Astrocyte (in vitro differentiated cells and primary cell): ENCODE measurements around the gene RABGAP1L.

Experiments used
- EZH2 ChIP-seq: IDR thresholded peaks from 2 replicates; pipeline ENCODE4 v1.6.1; 2012; ENCODE audit warnings: mild to moderate bottlenecking, low read length, inconsistent platforms; ENCODE audit not compliant: insufficient read depth
- TF ChIP-seq, protein P1 (sequence below): IDR thresholded peaks from 2 replicates; pipeline ENCODE4 v1.5.1; 2011; ENCODE audit warnings: low read depth, mild to moderate bottlenecking, inconsistent platforms, low read length, moderate library complexity; ENCODE audit not compliant: insufficient read depth

- TF ChIP-seq, protein P1, sequence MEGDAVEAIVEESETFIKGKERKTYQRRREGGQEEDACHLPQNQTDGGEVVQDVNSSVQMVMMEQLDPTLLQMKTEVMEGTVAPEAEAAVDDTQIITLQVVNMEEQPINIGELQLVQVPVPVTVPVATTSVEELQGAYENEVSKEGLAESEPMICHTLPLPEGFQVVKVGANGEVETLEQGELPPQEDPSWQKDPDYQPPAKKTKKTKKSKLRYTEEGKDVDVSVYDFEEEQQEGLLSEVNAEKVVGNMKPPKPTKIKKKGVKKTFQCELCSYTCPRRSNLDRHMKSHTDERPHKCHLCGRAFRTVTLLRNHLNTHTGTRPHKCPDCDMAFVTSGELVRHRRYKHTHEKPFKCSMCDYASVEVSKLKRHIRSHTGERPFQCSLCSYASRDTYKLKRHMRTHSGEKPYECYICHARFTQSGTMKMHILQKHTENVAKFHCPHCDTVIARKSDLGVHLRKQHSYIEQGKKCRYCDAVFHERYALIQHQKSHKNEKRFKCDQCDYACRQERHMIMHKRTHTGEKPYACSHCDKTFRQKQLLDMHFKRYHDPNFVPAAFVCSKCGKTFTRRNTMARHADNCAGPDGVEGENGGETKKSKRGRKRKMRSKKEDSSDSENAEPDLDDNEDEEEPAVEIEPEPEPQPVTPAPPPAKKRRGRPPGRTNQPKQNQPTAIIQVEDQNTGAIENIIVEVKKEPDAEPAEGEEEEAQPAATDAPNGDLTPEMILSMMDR = peak; percentile 2
- no peak for TF ChIP-seq EZH2
These were observed 567.7 kb downstream of the RABGAP1L start for GRCh38 chr1:174726880-174727585.
